Embryonic facial prominence (tissue), 1 donor: ENCODE measurements around the gene BACH2.

ENCODE experiments used
- DNase-seq: peaks from one replicate; pipeline ENCODE4 v3.0.0-alpha.2; 2016; ENCODE audit errors: extremely low spot score

Gene BACH2

DNA sequence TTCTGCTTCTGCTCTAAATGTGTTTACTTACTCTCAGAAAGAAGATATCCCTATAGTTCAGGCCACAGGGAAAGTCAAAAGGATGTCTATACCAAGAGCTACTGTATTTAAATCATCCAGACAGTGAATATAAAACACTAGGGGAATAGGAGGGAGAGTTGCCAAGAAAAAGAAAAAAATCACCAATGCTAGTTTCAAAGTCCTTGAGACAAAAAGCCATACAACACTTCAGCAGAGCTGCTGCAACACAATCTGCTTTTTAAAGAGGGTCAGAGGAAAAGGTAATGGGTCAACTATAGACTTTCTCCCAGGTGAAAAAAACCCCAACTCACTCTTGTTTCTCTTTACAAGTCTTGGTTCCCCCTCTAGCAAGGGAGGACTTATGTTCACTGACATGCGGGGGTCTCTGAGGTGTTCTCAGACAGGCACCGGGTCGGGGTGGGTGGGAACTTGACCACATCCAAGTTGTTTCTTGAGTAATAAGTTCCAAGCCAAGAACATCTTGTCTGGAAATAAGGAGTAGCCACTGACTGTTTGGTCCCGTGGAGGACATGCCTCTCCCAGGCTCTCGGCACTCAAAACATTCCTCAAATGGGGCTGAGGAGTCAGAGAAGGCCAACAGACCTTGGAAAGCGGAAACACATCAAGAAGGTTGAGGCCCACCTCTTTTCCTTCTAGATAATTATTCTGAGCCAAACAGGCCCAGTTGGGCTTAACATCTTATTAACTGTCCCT is 354.7 kb downstream of the BACH2 start:
- no peak for DNase-seq

DNA sequence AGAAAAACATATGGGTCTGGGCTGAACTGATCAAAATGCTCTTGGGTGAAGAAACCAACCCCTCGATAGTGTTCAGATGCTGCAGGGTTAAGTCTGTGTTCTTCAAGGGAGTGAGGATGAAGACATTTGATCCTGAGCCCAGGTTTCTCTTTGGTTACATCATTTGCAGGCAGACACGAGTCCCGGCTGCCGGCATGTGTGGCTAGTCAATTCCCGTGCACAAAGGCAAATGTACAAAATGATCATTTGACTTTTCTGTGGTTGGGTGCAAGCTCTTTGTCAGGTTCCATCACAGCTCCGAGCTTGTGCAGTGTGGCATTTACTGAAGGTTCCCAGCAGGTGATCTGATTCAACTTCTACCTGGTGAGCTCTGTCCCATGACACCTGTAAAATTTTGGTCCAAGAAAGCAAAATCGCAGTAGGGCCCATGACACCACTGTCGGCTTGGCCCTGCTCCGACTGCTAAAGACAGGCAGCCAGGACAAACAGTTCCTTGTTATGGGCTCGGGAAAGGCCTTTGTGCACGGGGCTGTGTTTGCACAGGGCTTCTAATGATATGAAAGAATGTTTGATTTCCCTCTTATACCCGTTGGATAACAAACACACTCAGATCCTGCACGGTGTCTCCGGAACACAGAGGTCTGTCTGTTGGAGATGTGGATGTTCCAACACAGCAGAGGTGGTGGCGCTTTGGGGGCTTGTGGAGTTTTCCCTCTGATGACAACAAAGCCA is 355.4 kb downstream of the BACH2 start:
- DNase-seq: no peak

- peak; percentile 71 for DNase-seq
These were observed 356.2 kb downstream of the BACH2 start for GRCh38 chr6:89940225-89941027.

DNA sequence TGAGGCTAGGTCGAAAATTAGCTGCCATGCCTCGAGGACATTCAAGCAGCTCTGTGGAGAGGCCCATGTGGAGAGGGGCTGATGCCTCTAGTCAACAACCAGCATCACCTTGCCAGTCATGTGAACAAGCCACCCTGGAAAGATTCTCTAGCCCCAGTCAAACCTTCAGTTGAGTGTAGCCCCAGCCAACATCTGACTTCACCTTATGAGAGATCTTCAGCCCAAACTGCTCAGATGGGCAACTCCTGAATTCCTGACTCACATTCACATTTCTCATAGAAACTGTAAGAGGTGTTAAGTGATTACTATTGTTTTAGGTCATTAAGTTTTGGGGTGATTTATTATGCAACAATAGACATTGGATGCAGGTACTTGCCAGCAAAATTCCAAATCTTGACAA is 357.5 kb downstream of the BACH2 start:
- DNase-seq: no peak

- DNase-seq: no peak
These were observed 358.6 kb downstream of the BACH2 start for GRCh38 chr6:89938014-89938413.

DNA sequence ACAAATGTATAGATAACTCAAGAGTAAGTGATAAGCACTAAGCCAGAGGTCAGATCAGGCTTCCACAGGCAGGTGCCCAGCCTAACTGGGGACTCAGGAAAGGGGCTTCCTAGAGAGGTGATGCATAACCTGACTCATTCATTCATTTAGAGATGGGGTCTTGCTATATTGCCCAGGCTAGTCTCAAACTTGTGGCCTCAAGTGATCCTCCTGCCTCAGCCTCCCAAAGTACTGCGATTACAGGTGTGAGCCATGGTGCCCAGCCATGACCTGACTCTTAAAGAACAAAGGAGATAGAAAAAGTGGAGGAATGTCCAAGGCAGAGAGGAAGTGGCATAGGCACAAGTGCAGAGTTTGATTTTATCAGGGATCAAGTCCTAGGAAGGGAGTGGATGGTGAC is 360.5 kb downstream of the BACH2 start:
- DNase-seq: no peak

GRCh38 chr6:89934685-89935366 is 361.8 kb downstream of the BACH2 start:
- no peak for DNase-seq

DNA sequence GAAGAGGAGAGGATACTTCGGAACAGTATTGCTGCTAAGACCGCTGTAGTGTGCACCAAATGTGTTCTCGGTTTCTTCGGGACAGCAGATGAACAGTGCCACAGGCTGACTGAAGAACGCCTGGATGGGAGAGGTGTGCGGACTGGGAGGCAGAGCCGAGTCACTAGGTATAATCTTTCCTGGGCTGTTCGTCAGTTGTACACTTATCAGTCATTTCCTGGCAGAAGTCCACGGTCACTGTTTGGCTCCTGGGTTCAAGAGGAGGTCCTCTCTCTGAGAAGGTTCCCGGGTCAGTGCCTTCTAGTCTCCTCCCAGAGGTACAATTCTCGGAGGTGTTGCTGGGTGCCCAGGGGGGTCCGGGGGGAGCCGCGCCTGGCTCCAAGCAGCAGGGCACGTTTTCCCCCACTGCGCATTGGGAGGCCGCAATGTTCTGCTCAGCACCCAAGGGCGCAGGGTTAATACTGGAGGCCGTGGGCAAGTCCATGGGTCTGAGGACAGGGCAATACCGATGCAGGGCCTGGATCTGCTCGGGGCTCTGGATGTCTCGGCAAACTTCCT is 364.3 kb downstream of the BACH2 start:
- DNase-seq: no peak

DNA sequence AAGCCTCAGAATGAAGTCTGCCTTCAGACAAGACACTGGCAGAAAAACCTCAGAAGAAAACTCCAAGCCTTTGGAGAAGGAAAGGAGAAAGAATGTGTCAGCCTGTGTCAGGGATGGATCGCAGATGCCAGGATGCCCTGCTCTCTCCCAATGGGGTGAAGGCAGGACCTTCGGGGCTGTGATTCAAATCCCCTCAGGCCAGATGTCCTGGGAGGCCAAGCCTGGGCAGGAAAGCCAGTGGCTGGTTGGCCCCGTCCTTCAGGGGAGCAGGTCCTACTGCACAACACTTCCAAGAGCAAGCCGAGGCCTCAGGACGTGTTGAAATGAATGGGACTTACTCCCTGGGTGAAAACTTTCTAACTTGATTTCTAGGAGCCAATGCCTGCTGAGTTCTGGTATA is 365.9 kb downstream of the BACH2 start:
- DNase-seq: no peak

DNA sequence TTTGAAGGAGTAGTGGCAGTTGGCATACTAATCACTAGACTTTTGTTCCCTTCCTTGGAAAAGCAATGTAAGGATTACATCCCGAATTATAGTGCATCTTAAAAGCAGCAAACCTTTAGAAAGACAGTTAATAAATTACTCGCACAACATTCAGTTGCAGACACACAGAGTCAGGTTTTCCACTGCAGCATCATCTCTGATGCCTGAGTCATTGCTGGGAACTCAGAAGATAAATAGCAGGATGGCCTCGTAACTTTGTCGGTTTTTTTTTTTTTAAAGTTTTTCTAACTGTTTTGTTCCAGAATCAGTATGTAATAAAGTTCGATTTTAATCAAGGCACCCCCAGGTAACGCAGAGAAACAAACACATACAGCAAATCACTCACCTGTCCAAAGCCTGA is 368.0 kb downstream of the BACH2 start:
- no peak for DNase-seq

DNA sequence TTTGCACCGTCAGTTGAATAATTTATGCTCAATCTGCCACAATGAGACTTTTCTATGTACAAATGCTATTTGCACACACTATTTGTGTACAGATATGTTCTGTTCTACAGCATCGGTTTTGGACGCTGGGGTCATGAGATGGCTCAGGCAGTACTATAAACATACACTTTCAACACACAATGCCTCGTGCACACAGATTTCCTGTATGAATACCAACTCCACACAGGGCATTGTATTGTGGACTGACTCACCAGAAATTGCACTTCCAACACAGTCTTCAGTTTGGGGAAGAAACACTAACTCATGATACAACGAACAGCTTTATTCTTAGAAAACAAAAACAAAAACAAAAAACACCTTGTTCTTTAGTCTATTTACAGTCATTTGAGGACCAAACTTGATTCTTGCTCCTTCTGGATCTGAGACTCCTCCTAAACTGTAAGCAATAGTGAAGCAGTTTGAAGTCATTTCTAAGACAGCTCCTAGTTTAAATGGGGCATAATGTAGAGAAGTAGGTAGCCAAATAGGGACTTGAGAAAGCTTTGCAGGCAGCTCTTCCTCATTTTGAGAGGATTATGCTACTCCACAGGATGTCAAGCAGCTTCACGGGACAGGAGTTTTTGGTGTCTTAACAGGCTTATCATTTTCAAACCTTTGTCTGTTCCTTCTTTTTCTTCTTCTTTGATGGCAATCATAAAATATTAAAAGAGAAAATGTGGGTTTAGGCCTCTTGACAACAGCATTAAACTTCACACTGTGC is 368.7 kb downstream of the BACH2 start:
- DNase-seq: no peak

DNA sequence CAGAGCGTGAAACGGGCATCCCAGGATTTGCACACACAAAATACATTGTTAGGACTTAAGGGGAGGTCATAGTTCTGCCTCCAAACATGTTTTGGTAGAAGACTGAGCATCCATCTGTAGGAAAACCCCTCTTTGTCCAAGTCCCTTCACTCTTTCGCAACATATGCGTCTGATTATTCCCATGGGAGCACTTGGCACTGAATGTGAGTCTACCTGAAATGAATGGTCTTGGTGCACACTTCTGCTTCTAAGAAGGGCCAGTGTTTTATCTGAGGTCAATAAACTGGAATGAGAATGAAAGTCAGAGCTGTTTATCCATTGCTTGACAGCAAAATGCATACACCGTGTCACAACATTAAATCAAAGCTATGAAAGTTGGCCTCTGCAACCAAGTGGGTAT is 369.4 kb downstream of the BACH2 start:
- DNase-seq: no peak

DNA sequence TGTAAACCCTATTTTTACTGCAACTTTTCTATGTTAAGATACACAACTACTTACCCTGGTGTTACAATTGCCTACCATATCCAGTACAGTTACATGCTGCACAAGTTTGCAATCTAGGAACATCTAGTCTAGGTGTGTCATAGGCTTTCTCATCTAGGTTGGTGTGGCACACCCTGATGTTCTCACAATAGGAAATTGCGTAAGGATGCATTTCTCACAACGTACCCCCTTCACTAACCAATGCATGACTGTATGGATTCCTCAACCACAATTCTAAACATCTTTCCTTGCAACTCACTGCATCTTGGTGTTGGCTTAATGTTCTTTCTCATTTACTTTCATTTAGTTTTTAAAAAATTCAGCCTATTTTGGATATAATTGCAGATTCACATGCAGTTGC is 370.8 kb downstream of the BACH2 start:
- no peak for DNase-seq

GRCh38 chr6:89924231-89924630 is 372.4 kb downstream of the BACH2 start:
- no peak for DNase-seq

- DNase-seq: no peak
These were observed 375.0 kb downstream of the BACH2 start for GRCh38 chr6:89921691-89922090.

DNA sequence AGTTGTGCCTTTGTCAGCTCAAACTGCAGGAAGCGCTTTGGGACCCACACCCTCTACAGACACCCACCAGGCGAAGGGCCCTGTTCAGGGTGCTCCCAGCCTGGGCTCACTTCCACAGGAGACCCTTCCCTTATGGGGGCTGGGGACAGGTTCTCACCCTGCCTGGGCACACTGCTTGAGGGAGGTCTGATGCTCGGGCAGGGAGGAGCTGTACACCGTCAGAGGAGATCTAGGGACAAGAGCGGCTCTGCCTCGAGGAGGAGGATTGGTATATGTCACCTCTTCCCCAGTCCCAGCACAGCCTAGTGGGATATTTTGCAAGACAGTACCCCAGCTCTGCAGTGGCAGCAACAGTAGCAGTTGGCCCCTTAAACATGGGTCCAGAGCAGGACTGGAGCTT is 375.4 kb downstream of the BACH2 start:
- DNase-seq: no peak

GRCh38 chr6:89917801-89918366 is 378.8 kb downstream of the BACH2 start:
- no peak for DNase-seq

DNA sequence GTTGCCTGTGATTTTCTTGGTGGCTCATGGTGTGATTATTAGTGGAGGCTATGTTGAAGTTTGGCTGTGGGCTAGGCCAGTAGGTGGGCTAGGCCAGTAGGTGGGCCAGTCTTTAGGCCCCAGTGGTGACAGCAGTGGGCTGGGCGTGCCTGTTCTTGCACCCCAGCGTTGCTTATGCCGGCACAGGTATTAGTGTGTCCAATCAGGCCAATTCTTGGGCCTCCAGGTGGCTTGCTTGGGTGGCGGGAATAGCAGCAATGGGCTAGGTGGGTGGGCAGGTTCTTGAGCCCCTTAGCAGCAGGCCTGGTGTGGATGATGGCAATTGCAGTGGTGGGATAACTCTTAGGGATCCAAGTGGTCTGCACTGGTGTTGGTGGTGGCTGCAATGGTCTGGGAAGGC is 379.4 kb downstream of the BACH2 start:
- no peak for DNase-seq

GRCh38 chr6:89916136-89916920 is 380.3 kb downstream of the BACH2 start:
- DNase-seq: no peak

DNA sequence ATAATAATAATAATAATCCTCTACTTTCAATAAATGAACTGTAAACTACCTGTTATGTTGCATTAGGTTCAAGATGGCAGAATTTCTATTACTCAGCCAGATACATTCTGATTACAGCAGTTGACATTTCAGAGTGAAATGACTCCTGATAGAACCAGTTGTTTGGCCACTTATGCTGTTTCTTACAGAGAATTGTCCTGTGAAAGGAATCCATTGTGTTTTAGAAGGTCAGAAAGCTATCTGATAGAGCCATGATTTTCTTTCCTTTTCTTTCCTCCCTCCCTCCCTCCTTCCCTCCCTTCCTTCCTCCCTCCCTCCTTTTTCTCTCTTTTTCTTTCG is 385.8 kb downstream of the BACH2 start:
- no peak for DNase-seq
